ENCODE measurements around the gene LRRC71. TPM values are rescaled to one million over a fixed set of nuclear protein-coding genes. Genes with fewer than 3 reads are reported as not detected.

LRRC71 gene
- total RNA-seq, 2 donors from 2014 or later, result not detected

DNA sequence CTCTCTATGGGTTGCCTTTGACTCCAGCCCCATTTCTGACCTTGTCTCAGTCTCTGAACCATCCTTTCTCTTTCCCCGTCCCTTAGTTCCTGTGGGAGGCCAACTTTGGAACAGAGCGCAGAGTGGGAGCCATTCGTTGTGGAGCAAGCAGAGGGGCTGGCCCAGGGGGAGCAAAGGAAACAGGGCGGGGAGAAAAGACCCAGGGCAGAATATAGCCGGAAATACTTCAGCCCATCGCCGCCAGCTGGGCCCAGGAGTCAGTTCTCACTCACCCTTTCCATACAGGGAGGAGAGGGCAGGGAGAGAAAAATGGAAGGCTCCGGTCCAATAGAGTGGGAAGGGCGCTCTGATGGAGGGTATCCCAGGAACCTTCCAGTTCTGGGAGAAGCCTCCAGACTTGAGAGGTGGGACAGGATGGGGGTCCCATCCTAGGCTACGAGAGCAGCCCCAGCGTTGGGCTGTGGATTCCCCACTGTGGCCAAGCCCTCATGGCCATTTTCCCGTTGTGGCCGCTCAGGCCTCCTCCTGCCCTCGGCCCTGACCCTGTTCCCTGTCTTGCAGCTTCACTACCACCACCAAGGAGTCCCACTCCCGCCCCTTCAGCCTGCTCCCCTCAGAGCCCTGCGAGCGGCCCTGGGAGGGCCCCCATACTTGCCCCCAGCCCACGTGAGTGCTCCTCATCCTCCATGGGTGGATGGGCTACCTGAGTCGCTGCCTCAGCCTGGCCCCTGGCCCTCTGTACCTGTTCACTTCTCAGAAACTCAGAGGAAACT, 16.1 kb upstream of the LRRC71 start:
- Mint-ChIP-seq H3K27me3 (peaks cover 36% of the 10 kb centered on the region), H3K4me3 (no peak overlapping the region), H3K4me1 (peaks cover 7% of the 10 kb centered on the region), H3K36me3 (ENCODE audit: low read depth) (peaks cover 3% of the 10 kb centered on the region), H3K27ac (no peak overlapping the region)
- DNase-seq (no peak), ATAC-seq (no peak)
- H3K9me3 ChIP-seq (ENCODE audit: control insufficient read depth, low read length, poor library complexity, severe bottlenecking), result no peaks in the 10 kb centered on the region

DNA sequence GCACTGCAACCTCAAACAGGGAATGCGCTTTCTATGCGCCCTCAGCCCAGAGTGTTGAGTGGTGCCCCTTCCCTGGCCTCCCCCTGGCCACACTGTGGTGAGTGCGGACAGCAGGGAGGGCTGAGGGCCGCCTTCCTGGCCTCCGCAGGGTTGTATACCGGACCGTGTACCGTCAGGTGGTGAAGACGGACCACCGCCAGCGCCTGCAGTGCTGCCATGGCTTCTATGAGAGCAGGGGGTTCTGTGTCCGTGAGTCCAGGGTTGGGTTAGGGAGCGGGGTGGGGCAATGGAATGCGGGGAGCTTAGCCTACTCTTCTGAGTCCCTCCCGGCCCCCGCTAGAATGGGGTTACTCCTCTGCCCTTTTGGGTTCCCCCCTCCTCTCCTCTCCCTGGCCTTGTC, 15.3 kb upstream of the LRRC71 start:
- H3K27ac Mint-ChIP-seq, result no peak overlapping the region
- H3K27me3 Mint-ChIP-seq, result peaks cover 36% of the 10 kb centered on the region
- ATAC-seq (no peak), DNase-seq (no peak)
- no peak overlapping the region for H3K4me3 Mint-ChIP-seq
- peaks cover 3% of the 10 kb centered on the region for H3K36me3 Mint-ChIP-seq (ENCODE audit: low read depth)
- no peaks in the 10 kb centered on the region for H3K9me3 ChIP-seq (ENCODE audit: control insufficient read depth, low read length, poor library complexity, severe bottlenecking)
- peaks cover 7% of the 10 kb centered on the region for H3K4me1 Mint-ChIP-seq

- ATAC-seq (no peak), DNase-seq (no peak)
- H3K27ac Mint-ChIP-seq, result no peak overlapping the region
- no peak overlapping the region for H3K4me3 Mint-ChIP-seq
- no peaks in the 10 kb centered on the region for H3K9me3 ChIP-seq (ENCODE audit: control insufficient read depth, low read length, poor library complexity, severe bottlenecking)
- H3K4me1 Mint-ChIP-seq, result peaks cover 9% of the 10 kb centered on the region
- H3K36me3 Mint-ChIP-seq (ENCODE audit: low read depth), result peaks cover 3% of the 10 kb centered on the region
- H3K27me3 Mint-ChIP-seq, result peaks cover 40% of the 10 kb centered on the region
Measured at GRCh38 chr1:156905651-156906050, 14.8 kb upstream of the LRRC71 start.

DNA sequence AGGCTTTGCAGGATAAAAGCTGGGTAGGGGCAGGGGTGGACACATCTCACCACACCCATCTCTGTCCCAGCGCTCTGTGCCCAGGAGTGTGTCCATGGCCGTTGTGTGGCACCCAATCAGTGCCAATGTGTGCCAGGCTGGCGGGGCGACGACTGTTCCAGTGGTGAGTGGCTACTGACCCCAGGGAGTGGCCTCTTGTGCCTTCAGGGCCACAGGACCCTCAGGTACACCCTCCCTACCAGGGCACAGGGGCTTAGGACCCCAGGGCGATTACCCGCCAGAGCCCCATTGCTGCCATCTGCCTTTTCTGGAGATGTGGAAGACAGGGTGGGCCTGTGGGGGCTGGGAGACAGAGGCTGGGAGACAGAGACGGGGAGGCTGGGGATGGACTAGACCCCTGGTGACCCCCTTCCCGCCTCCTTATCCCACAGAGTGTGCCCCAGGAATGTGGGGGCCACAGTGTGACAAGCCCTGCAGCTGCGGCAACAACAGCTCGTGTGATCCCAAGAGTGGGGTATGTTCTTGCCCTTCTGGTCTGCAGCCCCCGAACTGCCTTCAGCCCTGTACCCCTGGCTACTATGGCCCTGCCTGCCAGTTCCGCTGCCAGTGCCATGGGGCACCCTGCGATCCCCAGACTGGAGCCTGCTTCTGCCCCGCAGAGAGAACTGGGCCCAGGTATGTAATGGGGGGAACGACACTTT, 14.1 kb upstream of the LRRC71 start:
- Mint-ChIP-seq H3K36me3 (ENCODE audit: low read depth) (peaks cover 3% of the 10 kb centered on the region), H3K27me3 (peaks cover 43% of the 10 kb centered on the region), H3K4me3 (no peak overlapping the region), H3K4me1 (peaks cover 9% of the 10 kb centered on the region), H3K27ac (no peak overlapping the region)
- DNase-seq, result no peak
- no peaks in the 10 kb centered on the region for H3K9me3 ChIP-seq (ENCODE audit: control insufficient read depth, low read length, poor library complexity, severe bottlenecking)
- ATAC-seq, result no peak

DNA sequence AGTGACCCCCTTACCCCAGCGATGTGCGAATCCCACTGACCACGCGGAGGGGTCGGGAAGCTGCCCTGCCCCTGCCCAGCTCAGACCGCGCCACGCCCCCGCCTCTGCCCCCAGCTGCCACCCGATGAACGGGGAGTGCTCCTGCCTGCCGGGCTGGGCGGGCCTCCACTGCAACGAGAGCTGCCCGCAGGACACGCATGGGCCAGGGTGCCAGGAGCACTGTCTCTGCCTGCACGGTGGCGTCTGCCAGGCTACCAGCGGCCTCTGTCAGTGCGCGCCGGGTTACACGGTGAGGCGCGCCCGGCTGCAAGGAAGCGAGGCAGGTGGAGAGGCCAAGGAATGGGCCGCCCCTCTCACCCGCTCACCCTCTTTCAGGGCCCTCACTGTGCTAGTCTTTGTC, 11.9 kb upstream of the LRRC71 start:
- Mint-ChIP-seq H3K4me1 (peaks cover 9% of the 10 kb centered on the region), H3K27ac (no peak overlapping the region), H3K4me3 (no peak overlapping the region), H3K36me3 (ENCODE audit: low read depth) (peaks cover 3% of the 10 kb centered on the region), H3K27me3 (peaks cover 43% of the 10 kb centered on the region)
- H3K9me3 ChIP-seq (ENCODE audit: control insufficient read depth, low read length, poor library complexity, severe bottlenecking), result no peaks in the 10 kb centered on the region
- DNase-seq (no peak), ATAC-seq (no peak)

GRCh38 chr1:156908955-156909354, 11.5 kb upstream of the LRRC71 start:
- ATAC-seq, result no peak
- no peak overlapping the region for H3K27ac Mint-ChIP-seq
- peaks cover 47% of the 10 kb centered on the region for H3K27me3 Mint-ChIP-seq
- H3K4me1 Mint-ChIP-seq, result peaks cover 9% of the 10 kb centered on the region
- no peak for DNase-seq
- no peaks in the 10 kb centered on the region for H3K9me3 ChIP-seq (ENCODE audit: control insufficient read depth, low read length, poor library complexity, severe bottlenecking)
- H3K4me3 Mint-ChIP-seq, result no peak overlapping the region
- peaks cover 3% of the 10 kb centered on the region for H3K36me3 Mint-ChIP-seq (ENCODE audit: low read depth)

DNA sequence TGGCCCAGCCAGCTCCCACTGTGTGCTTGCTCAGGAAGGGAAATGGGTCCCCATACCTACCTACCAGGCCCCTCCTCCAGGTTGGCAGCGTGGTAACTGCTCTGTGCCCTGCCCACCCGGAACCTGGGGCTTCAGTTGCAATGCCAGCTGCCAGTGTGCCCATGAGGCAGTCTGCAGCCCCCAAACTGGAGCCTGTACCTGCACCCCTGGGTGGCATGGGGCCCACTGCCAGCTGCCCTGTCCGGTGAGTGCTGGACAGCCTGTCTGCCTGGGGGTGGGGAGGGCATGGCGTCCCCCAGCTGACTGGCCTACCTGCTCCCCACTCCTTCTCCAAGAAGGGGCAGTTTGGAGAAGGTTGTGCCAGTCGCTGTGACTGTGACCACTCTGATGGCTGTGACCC, 10.8 kb upstream of the LRRC71 start:
- DNase-seq (no peak), ATAC-seq (no peak)
- peaks cover 54% of the 10 kb centered on the region for H3K27me3 Mint-ChIP-seq
- no peak overlapping the region for H3K27ac Mint-ChIP-seq
- H3K4me3 Mint-ChIP-seq, result no peak overlapping the region
- peaks cover 9% of the 10 kb centered on the region for H3K4me1 Mint-ChIP-seq
- no peaks in the 10 kb centered on the region for H3K9me3 ChIP-seq (ENCODE audit: control insufficient read depth, low read length, poor library complexity, severe bottlenecking)
- H3K36me3 Mint-ChIP-seq (ENCODE audit: low read depth), result peaks cover 3% of the 10 kb centered on the region

DNA sequence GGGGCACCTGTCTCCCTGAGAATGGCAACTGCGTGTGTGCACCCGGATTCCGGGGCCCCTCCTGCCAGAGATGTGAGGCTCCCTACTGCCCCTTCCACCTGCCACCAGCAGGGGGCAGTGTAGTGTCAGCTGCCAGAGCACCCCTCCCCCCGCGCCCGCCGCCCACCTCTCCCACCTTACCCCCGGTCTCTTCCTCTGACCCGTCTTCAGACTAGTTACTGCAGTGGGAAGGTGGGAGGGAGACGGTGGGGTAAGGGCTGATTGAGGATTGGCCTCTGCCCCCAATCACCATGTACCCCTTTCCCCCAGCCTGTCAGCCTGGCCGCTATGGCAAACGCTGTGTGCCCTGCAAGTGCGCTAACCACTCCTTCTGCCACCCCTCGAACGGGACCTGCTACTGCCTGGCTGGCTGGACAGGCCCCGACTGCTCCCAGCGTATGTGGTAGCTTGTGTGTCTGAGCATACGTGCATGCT, 10.1 kb upstream of the LRRC71 start:
- H3K4me1 Mint-ChIP-seq, result peaks cover 10% of the 10 kb centered on the region
- ATAC-seq, result peak; percentile 79
- no peak overlapping the region for H3K27ac Mint-ChIP-seq
- no peaks in the 10 kb centered on the region for H3K9me3 ChIP-seq (ENCODE audit: control insufficient read depth, low read length, poor library complexity, severe bottlenecking)
- H3K36me3 Mint-ChIP-seq (ENCODE audit: low read depth), result peaks cover 3% of the 10 kb centered on the region
- H3K27me3 Mint-ChIP-seq, result peaks cover 60% of the 10 kb centered on the region
- no peak overlapping the region for H3K4me3 Mint-ChIP-seq
- DNase-seq, result peak; percentile 49 to 60 (median 56)

- no peak overlapping the region for H3K27ac Mint-ChIP-seq
- H3K27me3 Mint-ChIP-seq, result peaks cover 64% of the 10 kb centered on the region
- no peak for ATAC-seq
- no peak for DNase-seq
- no peaks in the 10 kb centered on the region for H3K9me3 ChIP-seq (ENCODE audit: control insufficient read depth, low read length, poor library complexity, severe bottlenecking)
- H3K36me3 Mint-ChIP-seq (ENCODE audit: low read depth), result peaks cover 3% of the 10 kb centered on the region
- H3K4me1 Mint-ChIP-seq, result peaks cover 8% of the 10 kb centered on the region
- H3K4me3 Mint-ChIP-seq, result no peak overlapping the region
Measured at GRCh38 chr1:156911577-156912298, 8.7 kb upstream of the LRRC71 start.

GRCh38 chr1:156912310-156912709, 8.1 kb upstream of the LRRC71 start:
- H3K9me3 ChIP-seq (ENCODE audit: control insufficient read depth, low read length, poor library complexity, severe bottlenecking), result no peaks in the 10 kb centered on the region
- no peak overlapping the region for H3K4me3 Mint-ChIP-seq
- H3K27me3 Mint-ChIP-seq, result peaks cover 64% of the 10 kb centered on the region
- no peaks in the 10 kb centered on the region for H3K36me3 Mint-ChIP-seq (ENCODE audit: low read depth)
- H3K27ac Mint-ChIP-seq, result no peak overlapping the region
- no peak for DNase-seq
- ATAC-seq, result no peak
- peaks cover 4% of the 10 kb centered on the region for H3K4me1 Mint-ChIP-seq

DNA sequence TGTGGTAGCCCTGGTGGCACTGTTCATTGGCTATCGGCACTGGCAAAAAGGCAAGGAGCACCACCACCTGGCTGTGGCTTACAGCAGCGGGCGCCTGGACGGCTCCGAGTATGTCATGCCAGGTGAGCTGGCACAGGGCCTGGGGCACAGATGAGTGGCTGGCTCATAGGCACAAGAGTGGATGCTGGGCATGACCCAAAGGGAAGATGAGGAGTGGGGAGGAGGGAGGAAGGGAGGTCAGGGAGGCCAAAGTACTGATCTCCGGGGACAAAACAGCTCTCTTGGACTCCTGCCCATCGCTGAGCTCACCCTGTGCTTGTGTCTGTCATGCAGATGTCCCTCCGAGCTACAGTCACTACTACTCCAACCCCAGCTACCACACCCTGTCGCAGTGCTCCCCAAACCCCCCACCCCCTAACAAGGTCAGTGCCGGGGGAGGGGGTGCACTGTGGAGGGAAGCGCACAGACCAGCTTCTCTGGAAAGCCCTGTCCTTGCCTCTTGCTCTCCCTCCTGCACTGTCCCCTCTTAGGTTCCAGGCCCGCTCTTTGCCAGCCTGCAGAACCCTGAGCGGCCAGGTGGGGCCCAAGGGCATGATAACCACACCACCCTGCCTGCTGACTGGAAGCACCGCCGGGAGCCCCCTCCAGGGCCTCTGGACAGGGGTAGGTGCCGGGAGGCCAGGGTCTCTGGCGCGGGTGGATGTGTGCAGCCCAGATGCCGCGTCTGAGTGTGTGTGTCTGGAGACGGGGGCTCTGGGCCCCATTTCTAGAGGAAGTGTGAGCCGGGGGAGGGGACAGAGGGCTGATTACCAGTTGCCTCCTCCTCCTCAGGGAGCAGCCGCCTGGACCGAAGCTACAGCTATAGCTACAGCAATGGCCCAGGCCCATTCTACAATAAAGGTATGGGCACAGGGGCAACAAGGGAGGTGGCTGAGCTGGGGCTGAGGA, 7.3 kb upstream of the LRRC71 start:
- no peak for ATAC-seq
- Mint-ChIP-seq H3K27me3 (peaks cover 68% of the 10 kb centered on the region), H3K36me3 (ENCODE audit: low read depth) (no peaks in the 10 kb centered on the region), H3K4me3 (no peak overlapping the region), H3K27ac (no peak overlapping the region), H3K4me1 (peaks cover 4% of the 10 kb centered on the region)
- no peak for DNase-seq
- H3K9me3 ChIP-seq (ENCODE audit: control insufficient read depth, low read length, poor library complexity, severe bottlenecking), result no peaks in the 10 kb centered on the region

GRCh38 chr1:156913809-156914387, 6.5 kb upstream of the LRRC71 start:
- Mint-ChIP-seq H3K4me3 (no peak overlapping the region), H3K36me3 (ENCODE audit: low read depth) (peaks cover 3% of the 10 kb centered on the region), H3K4me1 (peaks cover 4% of the 10 kb centered on the region), H3K27ac (peak overlapping the region; percentile 19), H3K27me3 (peaks cover 70% of the 10 kb centered on the region)
- no peak for ATAC-seq
- no peaks in the 10 kb centered on the region for H3K9me3 ChIP-seq (ENCODE audit: control insufficient read depth, low read length, poor library complexity, severe bottlenecking)
- DNase-seq, result no peak

Measured in T-helper 17 cell (primary cell).